Uterus (tissue), 4 donors: Measurements from ENCODE around the gene GBX1. TPM values are rescaled to one million over a fixed set of nuclear protein-coding genes. Genes with fewer than 3 reads are reported as not detected.

ENCODE experiments used
- DNase-seq, 2 donors: peaks; one replicate each; pipeline ENCODE4 v3.0.0-alpha.2; 2019 to 2020
- H3K27ac ChIP-seq, 2 donors: fragments of 200-600 bp; sonication (generic); 1 replicate in 1 of 2; 2 replicates in 1 of 2; pipeline ENCODE4 v1.5.1; 2016 to 2018
- H3K27me3 ChIP-seq, 2 donors: fragments of 200-600 bp; sonication (generic); one replicate each; pipeline ENCODE4 v1.5.1; 2018 to 2019; ENCODE audit warnings: control low read depth in 1 of 2
- H3K36me3 ChIP-seq, 2 donors: fragments of 200-600 bp; sonication (generic); one replicate each; pipeline ENCODE4 v1.5.1; 2019; ENCODE audit warnings: control low read depth in 1 of 2
- H3K4me1 ChIP-seq, 2 donors: fragments of 200-600 bp; sonication (generic); one replicate each; pipeline ENCODE4 v1.5.1; 2018 to 2019; ENCODE audit warnings: control low read depth in 1 of 2
- H3K4me3 ChIP-seq, 2 donors: fragments of 200-600 bp; sonication (generic); 1 replicate in 1 of 2; 2 replicates in 1 of 2; pipeline ENCODE4 v1.5.1; 2018 to 2019; ENCODE audit warnings: mild to moderate bottlenecking in 1 of 2
- H3K9me3 ChIP-seq, 2 donors: fragments of 200-600 bp; sonication (generic); one replicate each; pipeline ENCODE4 v1.5.1; 2019; ENCODE audit warnings: control low read depth in 1 of 2
- POLR2A ChIP-seq, 2 donors: fragments of 450-650 bp; IDR thresholded peaks; one replicate each; pipeline ENCODE4 v1.6.1; 2016; ENCODE audit warnings: antibody characterized with exemption in 2 of 2, mild to moderate bottlenecking in 1 of 2, moderate library complexity in 1 of 2
- intact Hi-C: fragments of 100-400 bp; cut with DNase I; formaldehyde crosslinking; loops from one replicate; pipeline ENCODE4 v1.15.1; 2023; ENCODE audit warnings: low total_unique reads
- total RNA-seq, 4 donors: library from RNA; depleted of rRNA in 3 of 4; stranded (reverse); fragments of >200 nt in 3 of 4; gene quantifications; one replicate each; pipeline versions ENCODE4 v1.1.0 to v1.2.4, GENCODE V29; 2014 to 2023
- TF ChIP-seq, protein P1 (sequence below), 4 experiments: fragments of 200-600 bp in 2 of 4; fragments of 450-650 bp in 2 of 4; sonication (generic) in 2 of 4; IDR thresholded peaks; one replicate each; pipeline ENCODE4 v1.5.1; 2016 to 2019; ENCODE audit warnings: antibody characterized with exemption in 4 of 4, mild to moderate bottlenecking in 2 of 4, moderate library complexity in 1 of 4
- donor health status: DM: yes; HTN: yes; CAD: no.

Gene GBX1
- total RNA-seq, 4 donors from 2014 or later, result 0.41 TPM; not detected in 3

DNA sequence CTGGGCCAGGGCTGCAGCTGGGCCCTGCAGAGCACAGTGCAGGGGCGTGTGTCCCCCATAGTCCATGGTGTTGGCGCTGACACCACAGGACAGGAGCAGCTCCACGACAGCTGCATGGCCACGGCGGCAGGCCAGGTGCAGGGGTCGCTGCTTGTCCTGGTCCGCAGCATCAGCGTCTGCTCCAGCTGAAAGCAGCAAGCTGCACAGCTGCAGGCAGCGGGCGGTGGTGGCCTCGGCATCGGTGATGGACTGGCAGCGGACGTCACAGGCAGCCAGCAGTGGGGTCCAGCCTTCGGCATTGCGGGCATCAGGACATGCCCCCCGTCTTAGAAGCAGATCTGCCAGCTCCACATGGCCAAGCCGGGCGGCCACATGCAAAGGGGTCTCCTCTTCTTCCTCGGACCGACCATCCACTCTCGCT, 13.5 kb upstream of the GBX1 start:
- H3K36me3 ChIP-seq, result no peaks in the 10 kb centered on the region
- H3K27me3 ChIP-seq, result no peaks in the 10 kb centered on the region
- H3K9me3 ChIP-seq, result no peaks in the 10 kb centered on the region
- H3K27ac ChIP-seq, result no peak overlapping the region
- DNase-seq, result no peak
- intact Hi-C loops, result no loop called here
- no peak overlapping the region for H3K4me3 ChIP-seq
- TF ChIP-seq, protein P1, sequence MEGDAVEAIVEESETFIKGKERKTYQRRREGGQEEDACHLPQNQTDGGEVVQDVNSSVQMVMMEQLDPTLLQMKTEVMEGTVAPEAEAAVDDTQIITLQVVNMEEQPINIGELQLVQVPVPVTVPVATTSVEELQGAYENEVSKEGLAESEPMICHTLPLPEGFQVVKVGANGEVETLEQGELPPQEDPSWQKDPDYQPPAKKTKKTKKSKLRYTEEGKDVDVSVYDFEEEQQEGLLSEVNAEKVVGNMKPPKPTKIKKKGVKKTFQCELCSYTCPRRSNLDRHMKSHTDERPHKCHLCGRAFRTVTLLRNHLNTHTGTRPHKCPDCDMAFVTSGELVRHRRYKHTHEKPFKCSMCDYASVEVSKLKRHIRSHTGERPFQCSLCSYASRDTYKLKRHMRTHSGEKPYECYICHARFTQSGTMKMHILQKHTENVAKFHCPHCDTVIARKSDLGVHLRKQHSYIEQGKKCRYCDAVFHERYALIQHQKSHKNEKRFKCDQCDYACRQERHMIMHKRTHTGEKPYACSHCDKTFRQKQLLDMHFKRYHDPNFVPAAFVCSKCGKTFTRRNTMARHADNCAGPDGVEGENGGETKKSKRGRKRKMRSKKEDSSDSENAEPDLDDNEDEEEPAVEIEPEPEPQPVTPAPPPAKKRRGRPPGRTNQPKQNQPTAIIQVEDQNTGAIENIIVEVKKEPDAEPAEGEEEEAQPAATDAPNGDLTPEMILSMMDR (IDR thresholded peaks at IDR 0.05), result no peak
- no peak for TF ChIP-seq POLR2A (IDR thresholded peaks at IDR 0.05)
- no peaks in the 10 kb centered on the region for H3K4me1 ChIP-seq

DNA sequence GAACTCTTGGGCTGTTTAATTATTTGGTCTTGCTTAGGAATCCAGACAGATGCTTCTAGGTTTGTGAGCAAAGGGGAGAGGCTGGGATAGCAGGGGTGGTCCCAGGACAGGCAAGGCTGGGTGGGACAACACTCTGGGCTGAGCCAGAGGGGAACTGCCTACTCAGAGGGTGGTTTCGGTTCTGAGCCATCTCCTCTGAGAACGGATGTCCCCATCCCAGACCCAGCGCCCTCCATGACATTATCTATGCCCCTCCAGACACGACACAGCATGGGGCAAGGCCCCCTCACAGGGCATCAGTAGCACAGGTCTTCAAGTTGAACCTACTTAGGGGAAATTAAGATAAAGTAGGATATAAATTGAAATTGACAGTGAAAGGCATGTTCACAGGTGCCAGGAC, 12.5 kb upstream of the GBX1 start:
- H3K27ac ChIP-seq, result no peak overlapping the region
- intact Hi-C loops, result no loop called here
- no peak for DNase-seq
- no peaks in the 10 kb centered on the region for H3K36me3 ChIP-seq
- no peaks in the 10 kb centered on the region for H3K27me3 ChIP-seq
- H3K4me1 ChIP-seq, result no peaks in the 10 kb centered on the region
- H3K4me3 ChIP-seq, result no peak overlapping the region
- TF ChIP-seq, protein P1 (IDR thresholded peaks at IDR 0.05), result no peak
- TF ChIP-seq POLR2A (IDR thresholded peaks at IDR 0.05), result no peak
- no peaks in the 10 kb centered on the region for H3K9me3 ChIP-seq

DNA sequence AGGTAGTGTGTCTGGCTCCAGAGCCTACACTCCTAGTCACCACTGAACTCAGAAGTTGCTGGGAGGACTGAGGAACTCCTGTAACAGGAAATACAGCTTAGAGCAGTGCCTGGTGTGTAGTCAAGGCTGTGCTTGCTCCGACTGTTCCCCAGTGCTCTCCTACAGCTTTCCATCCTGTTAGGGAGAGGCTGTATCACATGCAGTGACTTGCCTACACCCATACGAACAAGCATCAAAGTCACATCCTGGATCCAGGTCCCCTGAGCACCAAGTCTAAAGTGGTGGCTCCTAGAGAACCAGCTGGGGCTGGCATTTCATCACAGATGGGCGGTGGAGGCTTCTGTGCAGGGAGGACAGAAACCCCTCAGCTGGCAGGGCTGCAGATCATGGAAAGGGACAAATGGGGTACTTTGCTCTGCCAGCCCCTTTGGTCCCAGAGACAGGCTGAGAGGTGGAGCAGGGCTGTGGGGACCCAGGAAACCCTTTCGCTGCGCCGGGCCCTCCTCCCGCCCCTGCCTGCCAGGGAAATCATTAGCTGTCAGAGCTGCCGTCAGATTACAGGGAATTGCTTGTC, 11.9 kb upstream of the GBX1 start:
- Histone ChIP-seq H3K4me1 (no peaks in the 10 kb centered on the region), H3K36me3 (no peaks in the 10 kb centered on the region), H3K27ac (no peak overlapping the region), H3K9me3 (no peaks in the 10 kb centered on the region), H3K4me3 (no peak overlapping the region), H3K27me3 (no peaks in the 10 kb centered on the region)
- no peak for TF ChIP-seq POLR2A (IDR thresholded peaks at IDR 0.05)
- TF ChIP-seq, protein P1 (IDR thresholded peaks at IDR 0.05), result no peak
- no peak for DNase-seq
- intact Hi-C loops, result no loop called here

DNA sequence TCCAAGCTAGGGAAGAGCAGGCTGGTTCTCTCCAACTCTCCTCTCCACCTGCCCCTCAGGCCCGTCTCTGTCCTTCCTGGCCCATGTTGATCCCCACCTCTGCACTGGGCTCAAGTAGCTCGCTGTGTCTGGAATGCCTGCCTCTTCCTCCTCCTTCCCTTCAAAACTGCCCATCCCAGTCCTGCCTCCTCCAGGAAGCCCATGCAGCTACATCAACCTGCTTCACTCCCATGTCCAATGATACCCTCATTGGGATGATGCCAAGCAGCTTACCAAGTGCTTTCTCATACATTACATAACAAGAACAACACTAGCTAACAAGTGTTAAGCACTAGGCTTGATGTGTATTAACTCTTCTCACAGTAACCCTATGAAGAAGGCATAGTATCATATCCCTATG, 11.3 kb upstream of the GBX1 start:
- no peaks in the 10 kb centered on the region for H3K9me3 ChIP-seq
- H3K4me1 ChIP-seq, result no peaks in the 10 kb centered on the region
- H3K27me3 ChIP-seq, result no peaks in the 10 kb centered on the region
- H3K27ac ChIP-seq, result no peak overlapping the region
- TF ChIP-seq POLR2A (IDR thresholded peaks at IDR 0.05), result no peak
- TF ChIP-seq, protein P1 (IDR thresholded peaks at IDR 0.05), result no peak
- no peak overlapping the region for H3K4me3 ChIP-seq
- intact Hi-C loops, result no loop called here
- no peak for DNase-seq
- H3K36me3 ChIP-seq, result no peaks in the 10 kb centered on the region

DNA sequence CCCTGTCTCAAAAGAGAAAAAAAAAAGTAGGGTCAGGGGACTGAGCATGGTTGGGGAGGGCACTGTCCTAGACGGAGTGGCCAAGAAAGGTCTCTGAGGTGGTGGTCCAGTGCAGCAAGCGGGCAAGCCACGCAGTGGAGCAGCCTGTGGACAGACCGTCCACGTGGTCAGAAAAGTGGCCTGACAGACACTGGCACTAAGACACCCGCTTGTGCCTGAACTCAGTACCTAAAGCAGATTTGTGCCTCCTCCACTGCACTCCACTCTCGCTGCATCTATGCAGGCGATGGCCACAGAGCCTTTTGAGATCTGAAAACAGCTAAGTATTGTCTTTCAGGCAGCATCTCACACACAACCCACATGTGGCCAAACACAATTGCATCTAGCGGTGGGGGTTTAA, 10.7 kb upstream of the GBX1 start:
- intact Hi-C loops, result no loop called here
- Histone ChIP-seq H3K36me3 (no peaks in the 10 kb centered on the region), H3K27me3 (no peaks in the 10 kb centered on the region), H3K9me3 (no peaks in the 10 kb centered on the region), H3K27ac (no peak overlapping the region), H3K4me3 (no peak overlapping the region), H3K4me1 (no peaks in the 10 kb centered on the region)
- no peak for TF ChIP-seq POLR2A (IDR thresholded peaks at IDR 0.05)
- TF ChIP-seq, protein P1 (IDR thresholded peaks at IDR 0.05), result no peak
- DNase-seq, result no peak
